ENCODE measurements around the gene TXNRD2.

Gene TXNRD2

GRCh38 chr22:19869497-19870152 is 72.0 kb downstream of the TXNRD2 start:
- TF ChIP-seq YY1 (IDR thresholded peaks at IDR 0.05; ENCODE audit: insufficient read depth, insufficient read length) (no peak), SUZ12 (IDR thresholded peaks at IDR 0.05; ENCODE audit: extremely low read depth, insufficient read depth, insufficient read length) (no peak), ZNF274 (IDR thresholded peaks at IDR 0.05; ENCODE audit: low read depth, low read length) (no peak)
- no peak for DNase-seq (ENCODE audit: low read depth, low spot score)

GRCh38 chr22:19868773-19869471 is 72.7 kb downstream of the TXNRD2 start:
- Histone ChIP-seq H3K4me3 (ENCODE audit: insufficient read length, low read depth) (no peak overlapping the region), H3K4me1 (ENCODE audit: insufficient read depth, insufficient read length) (peaks cover 6% of the 10 kb centered on the region), H3K9me3 (ENCODE audit: insufficient read depth, low read length) (no peaks in the 10 kb centered on the region), H3K27me3 (ENCODE audit: insufficient read depth, insufficient read length) (no peaks in the 10 kb centered on the region), H3K9ac (ENCODE audit: insufficient read length, low read depth) (no peak overlapping the region), H3K36me3 (ENCODE audit: insufficient read depth, insufficient read length, low read length) (peaks cover 4% of the 10 kb centered on the region)
- TF ChIP-seq YY1 (IDR thresholded peaks at IDR 0.05; ENCODE audit: insufficient read depth, insufficient read length) (no peak), ZNF274 (IDR thresholded peaks at IDR 0.05; ENCODE audit: low read depth, low read length) (no peak), SUZ12 (IDR thresholded peaks at IDR 0.05; ENCODE audit: extremely low read depth, insufficient read depth, insufficient read length) (no peak)
- DNase-seq (ENCODE audit: low read depth, low spot score): no peak

More at GRCh38 chr22:19869497-19870152, 72.0 kb downstream of the TXNRD2 start:
- Histone ChIP-seq H3K4me1 (ENCODE audit: insufficient read depth, insufficient read length) (peaks cover 6% of the 10 kb centered on the region), H3K9ac (ENCODE audit: insufficient read length, low read depth) (peak overlapping the region; percentile 1), H3K9me3 (ENCODE audit: insufficient read depth, low read length) (no peaks in the 10 kb centered on the region), H3K27me3 (ENCODE audit: insufficient read depth, insufficient read length) (no peaks in the 10 kb centered on the region), H3K4me3 (ENCODE audit: insufficient read length, low read depth) (no peak overlapping the region), H3K36me3 (ENCODE audit: insufficient read depth, insufficient read length, low read length) (peaks cover 10% of the 10 kb centered on the region)

- TF ChIP-seq ZNF274 (IDR thresholded peaks at IDR 0.05; ENCODE audit: low read depth, low read length): no peak
- TF ChIP-seq SUZ12 (IDR thresholded peaks at IDR 0.05; ENCODE audit: extremely low read depth, insufficient read depth, insufficient read length): no peak
- no peak for TF ChIP-seq YY1 (IDR thresholded peaks at IDR 0.05; ENCODE audit: insufficient read depth, insufficient read length)
- no peak for DNase-seq (ENCODE audit: low read depth, low spot score)
- Histone ChIP-seq H3K36me3 (ENCODE audit: insufficient read depth, insufficient read length, low read length) (no peaks in the 10 kb centered on the region), H3K4me1 (ENCODE audit: insufficient read depth, insufficient read length) (peaks cover 5% of the 10 kb centered on the region), H3K27me3 (ENCODE audit: insufficient read depth, insufficient read length) (no peaks in the 10 kb centered on the region), H3K4me3 (ENCODE audit: insufficient read length, low read depth) (no peak overlapping the region), H3K9ac (ENCODE audit: insufficient read length, low read depth) (no peak overlapping the region), H3K9me3 (ENCODE audit: insufficient read depth, low read length) (no peaks in the 10 kb centered on the region)
These were observed 73.3 kb downstream of the TXNRD2 start for GRCh38 chr22:19868333-19868732.

GRCh38 chr22:19867617-19868016 is 74.0 kb downstream of the TXNRD2 start:
- Histone ChIP-seq H3K4me1 (ENCODE audit: insufficient read depth, insufficient read length) (peaks cover 5% of the 10 kb centered on the region), H3K36me3 (ENCODE audit: insufficient read depth, insufficient read length, low read length) (no peaks in the 10 kb centered on the region), H3K9ac (ENCODE audit: insufficient read length, low read depth) (no peak overlapping the region), H3K27me3 (ENCODE audit: insufficient read depth, insufficient read length) (no peaks in the 10 kb centered on the region), H3K9me3 (ENCODE audit: insufficient read depth, low read length) (no peaks in the 10 kb centered on the region), H3K4me3 (ENCODE audit: insufficient read length, low read depth) (no peak overlapping the region)
- DNase-seq (ENCODE audit: low read depth, low spot score): no peak
- TF ChIP-seq SUZ12 (IDR thresholded peaks at IDR 0.05; ENCODE audit: extremely low read depth, insufficient read depth, insufficient read length): no peak
- no peak for TF ChIP-seq YY1 (IDR thresholded peaks at IDR 0.05; ENCODE audit: insufficient read depth, insufficient read length)
- TF ChIP-seq ZNF274 (IDR thresholded peaks at IDR 0.05; ENCODE audit: low read depth, low read length): no peak

- no peaks in the 10 kb centered on the region for H3K9me3 ChIP-seq (ENCODE audit: insufficient read depth, low read length)
- no peaks in the 10 kb centered on the region for H3K36me3 ChIP-seq (ENCODE audit: insufficient read depth, insufficient read length, low read length)
- no peak overlapping the region for H3K9ac ChIP-seq (ENCODE audit: insufficient read length, low read depth)
- no peak overlapping the region for H3K4me3 ChIP-seq (ENCODE audit: insufficient read length, low read depth)
- no peak for TF ChIP-seq YY1 (IDR thresholded peaks at IDR 0.05; ENCODE audit: insufficient read depth, insufficient read length)
- TF ChIP-seq ZNF274 (IDR thresholded peaks at IDR 0.05; ENCODE audit: low read depth, low read length): no peak
- TF ChIP-seq SUZ12 (IDR thresholded peaks at IDR 0.05; ENCODE audit: extremely low read depth, insufficient read depth, insufficient read length): no peak
- no peak for DNase-seq (ENCODE audit: low read depth, low spot score)
- H3K27me3 ChIP-seq (ENCODE audit: insufficient read depth, insufficient read length): no peaks in the 10 kb centered on the region
- H3K4me1 ChIP-seq (ENCODE audit: insufficient read depth, insufficient read length): peaks cover 5% of the 10 kb centered on the region
These were observed 75.0 kb downstream of the TXNRD2 start for GRCh38 chr22:19866665-19867009.

- DNase-seq (ENCODE audit: low read depth, low spot score): no peak
These were observed 76.3 kb downstream of the TXNRD2 start for GRCh38 chr22:19865141-19865829.

More at GRCh38 chr22:19865141-19865829, 76.3 kb downstream of the TXNRD2 start:
- Histone ChIP-seq H3K9ac (ENCODE audit: insufficient read length, low read depth) (no peak overlapping the region), H3K4me1 (ENCODE audit: insufficient read depth, insufficient read length) (peaks cover 5% of the 10 kb centered on the region), H3K4me3 (ENCODE audit: insufficient read length, low read depth) (no peak overlapping the region), H3K9me3 (ENCODE audit: insufficient read depth, low read length) (no peaks in the 10 kb centered on the region), H3K36me3 (ENCODE audit: insufficient read depth, insufficient read length, low read length) (no peaks in the 10 kb centered on the region), H3K27me3 (ENCODE audit: insufficient read depth, insufficient read length) (no peaks in the 10 kb centered on the region)
- TF ChIP-seq ZNF274 (IDR thresholded peaks at IDR 0.05; ENCODE audit: low read depth, low read length): no peak
- no peak for TF ChIP-seq SUZ12 (IDR thresholded peaks at IDR 0.05; ENCODE audit: extremely low read depth, insufficient read depth, insufficient read length)
- TF ChIP-seq YY1 (IDR thresholded peaks at IDR 0.05; ENCODE audit: insufficient read depth, insufficient read length): no peak

Data from NT2/D1 (cell line).